H1 (cell line): ENCODE measurements around the gene RNGTT. TPM values are rescaled to one million over a fixed set of nuclear protein-coding genes. Genes with fewer than 3 reads are reported as not detected.

Source experiments
- CTCF ChIA-PET: fragments of 300-600 bp; sonication (Branson Sonifier 250); formaldehyde crosslinking; loops from one replicate; lab custom pipeline; 2021; ENCODE audit not compliant: partially characterized antibody; lab: Charles Lee
- POLR2A ChIA-PET: fragments of 300-600 bp; sonication (Branson Sonifier 250); formaldehyde crosslinking; loops from one replicate; lab custom pipeline; 2021; ENCODE audit warnings: inconsistent platforms; ENCODE audit not compliant: partially characterized antibody; lab: Charles Lee
- DNase-seq, 2 experiments: peaks; one replicate each; pipeline versions ENCODE4 v3.0.0 to v3.0.0-alpha.2; 2010 to 2022; ENCODE audit warnings: low spot score in 2 of 2, low read depth in 1 of 2, mixed read lengths in 1 of 2
- FAIRE-seq: peaks from 2 replicates; lab custom pipeline; 2011; peaks lifted over from hg19 to GRCh38; lab: Jason Lieb, UNC
- H2AFZ ChIP-seq: 2 replicates; pipeline ENCODE4 v1.8.1; 2012; ENCODE audit warnings: low read length, inconsistent platforms
- H2AK5ac ChIP-seq: 2 replicates; pipeline ENCODE4 v1.6.1; 2013; ENCODE audit warnings: low read depth, low read length
- H2BK120ac ChIP-seq: replicated peaks from 2 replicates; pipeline ENCODE3; 2013; ENCODE audit warnings: low read depth, low read length, inconsistent platforms
- H2BK12ac ChIP-seq: 2 replicates; pipeline ENCODE4 v1.6.1; 2013; ENCODE audit warnings: low read depth, low read length
- H2BK15ac ChIP-seq: 2 replicates; pipeline ENCODE4 v1.6.1; 2013; ENCODE audit warnings: low read length
- H2BK20ac ChIP-seq: 2 replicates; pipeline ENCODE4 v1.6.1; 2013; ENCODE audit warnings: low read length
- H2BK5ac ChIP-seq: 2 replicates; pipeline ENCODE4 v1.6.1; 2013; ENCODE audit warnings: low read depth, low read length
- H3K14ac ChIP-seq: 2 replicates; pipeline ENCODE4 v1.6.1; 2013; ENCODE audit warnings: inconsistent platforms; ENCODE audit not compliant: insufficient read length
- H3K18ac ChIP-seq: 2 replicates; pipeline ENCODE4 v1.6.1; 2013; ENCODE audit warnings: low read length; ENCODE audit errors: extremely low read depth
- H3K23ac ChIP-seq: 2 replicates; pipeline ENCODE4 v1.6.1; 2013; ENCODE audit warnings: inconsistent platforms; ENCODE audit not compliant: insufficient read length
- H3K23me2 ChIP-seq: 2 replicates; pipeline ENCODE4 v1.6.1; 2013; ENCODE audit warnings: low read depth, low read length
- H3K27ac ChIP-seq: 2 replicates; pipeline ENCODE4 v1.6.1; 2011; ENCODE audit warnings: low read depth, low read length, inconsistent platforms
- H3K27me3 ChIP-seq, 4 experiments: replicated peaks in 1 of 4; 1 replicate in 1 of 4; 2 replicates in 3 of 4; pipeline versions ENCODE4 v1.6.1 to v1.8.1; 2011 to 2013; ENCODE audit warnings: low read length in 3 of 4, mild to moderate bottlenecking in 3 of 4, inconsistent platforms in 2 of 4, mixed read lengths in 2 of 4, moderate library complexity in 1 of 4; ENCODE audit not compliant: control insufficient read depth in 3 of 4, insufficient read depth in 3 of 4; ENCODE audit errors: extremely low read depth in 1 of 4
- H3K36me3 ChIP-seq, 4 experiments: 2 replicates each; pipeline versions ENCODE4 v1.6.1 to v1.8.1; 2011 to 2013; ENCODE audit warnings: mild to moderate bottlenecking in 4 of 4, low read length in 3 of 4, moderate library complexity in 2 of 4, control low read depth in 1 of 4, inconsistent platforms in 1 of 4; ENCODE audit not compliant: insufficient read depth in 4 of 4, control insufficient read depth in 2 of 4
- H3K4ac ChIP-seq: replicated peaks from 2 replicates; pipeline ENCODE3; 2013; ENCODE audit warnings: low read length, low read depth, mixed read lengths, inconsistent platforms; ENCODE audit not compliant: insufficient read length
- H3K4me1 ChIP-seq, 4 experiments: replicated peaks in 1 of 4; 1 replicate in 1 of 4; 2 replicates in 3 of 4; pipeline versions ENCODE4 v1.6.1 to v1.8.1; 2011 to 2013; ENCODE audit warnings: low read length in 3 of 4, inconsistent platforms in 2 of 4, mixed read lengths in 1 of 4; ENCODE audit not compliant: insufficient read depth in 4 of 4, control insufficient read depth in 3 of 4
- H3K4me2 ChIP-seq, 2 experiments: 2 replicates each; pipeline versions ENCODE4 v1.6.1 to v1.8.1; 2011 to 2013; ENCODE audit warnings: low read depth in 2 of 2, low read length in 2 of 2, control low read depth in 1 of 2, inconsistent platforms in 1 of 2, mild to moderate bottlenecking in 1 of 2; ENCODE audit not compliant: insufficient read depth in 1 of 2
- H3K4me3 ChIP-seq, 4 experiments: fragments of 200-600, 300-600 bp in 1 of 4; sonication (generic), shearing (Covaris generic), sonication (Bioruptor Twin) in 1 of 4; 2 replicates each; pipeline versions ENCODE4 v1.5.1 to v1.8.1; 2011 to 2016; ENCODE audit warnings: low read length in 4 of 4, low read depth in 3 of 4, control low read depth in 2 of 4, inconsistent platforms in 2 of 4, mild to moderate bottlenecking in 2 of 4, mixed read lengths in 1 of 4, moderate library complexity in 1 of 4; ENCODE audit not compliant: insufficient read depth in 2 of 4; ENCODE audit errors: extremely low read depth in 1 of 4
- H3K56ac ChIP-seq: replicated peaks from 2 replicates; pipeline ENCODE3; 2013; ENCODE audit warnings: low read depth, mild to moderate bottlenecking, mixed read lengths, low read length, inconsistent platforms; ENCODE audit not compliant: insufficient read length
- H3K79me1 ChIP-seq: 2 replicates; pipeline ENCODE4 v1.6.1; 2013; ENCODE audit warnings: low read depth, low read length, control low read depth
- H3K79me2 ChIP-seq, 2 experiments: 2 replicates each; pipeline versions ENCODE4 v1.6.1 to v1.8.1; 2012 to 2013; ENCODE audit warnings: low read length in 2 of 2, mild to moderate bottlenecking in 2 of 2, inconsistent platforms in 1 of 2; ENCODE audit not compliant: insufficient read depth in 2 of 2, control insufficient read depth in 1 of 2
- H3K9ac ChIP-seq, 4 experiments: replicated peaks in 1 of 4; 1 replicate in 1 of 4; 2 replicates in 3 of 4; pipeline versions ENCODE4 v1.6.1 to v1.8.1; 2011 to 2013; ENCODE audit warnings: low read depth in 3 of 4, low read length in 3 of 4, control low read depth in 2 of 4, mild to moderate bottlenecking in 2 of 4, moderate library complexity in 2 of 4, inconsistent platforms in 1 of 4; ENCODE audit errors: extremely low read depth in 1 of 4
- H3K9me3 ChIP-seq, 2 experiments: 2 replicates each; pipeline versions ENCODE4 v1.6.1 to v1.8.1; 2012 to 2013; ENCODE audit warnings: mild to moderate bottlenecking in 2 of 2, moderate library complexity in 2 of 2, control low read depth in 1 of 2, inconsistent platforms in 1 of 2, low read depth in 1 of 2, low read length in 1 of 2, mixed read lengths in 1 of 2; ENCODE audit not compliant: insufficient read depth in 2 of 2
- H4K20me1 ChIP-seq, 2 experiments: replicated peaks in 1 of 2; 2 replicates each; pipeline versions ENCODE3 to v1.8.1; 2011 to 2013; ENCODE audit warnings: inconsistent platforms in 2 of 2, low read length in 2 of 2, mild to moderate bottlenecking in 1 of 2; ENCODE audit not compliant: insufficient read depth in 2 of 2, control insufficient read depth in 1 of 2
- H4K5ac ChIP-seq: 2 replicates; pipeline ENCODE4 v1.6.1; 2013; ENCODE audit warnings: low read length, low read depth, mixed read lengths, inconsistent platforms; ENCODE audit not compliant: insufficient read length
- H4K8ac ChIP-seq: 2 replicates; pipeline ENCODE4 v1.8.0; 2013; ENCODE audit warnings: mild to moderate bottlenecking, moderate library complexity, low read length, inconsistent platforms; ENCODE audit not compliant: insufficient read depth; ENCODE audit errors: extremely low read depth
- H4K91ac ChIP-seq: replicated peaks from 2 replicates; pipeline ENCODE3; 2013; ENCODE audit warnings: low read length, mixed read lengths, inconsistent platforms; ENCODE audit not compliant: insufficient read length
- ASH2L ChIP-seq: fragments of 200-600, 300-600 bp; sonication (generic); IDR thresholded peaks from one replicate; pipeline ENCODE4 v1.7.1; 2017; ENCODE audit warnings: low read length
- MAFK ChIP-seq: IDR thresholded peaks from 2 replicates; pipeline ENCODE4 v1.6.1; 2012; ENCODE audit warnings: low read depth, mild to moderate bottlenecking, improper control_type of control experiment, low read length
- WGBS, 2 experiments: shearing (Covaris generic) in 1 of 2; methylation state at CpG; one replicate each; pipeline versions ENCODE4 v1.1.6 to v1.1.7; 2013 to 2015; ENCODE audit warnings: low lambda C conversion rate in 2 of 2, mixed read lengths in 2 of 2, inconsistent platforms in 1 of 2, low coverage in 1 of 2, missing lambda C conversion rate in 1 of 2; ENCODE audit not compliant: insufficient replicate concordance in 2 of 2, insufficient coverage in 1 of 2, insufficient read length in 1 of 2; ENCODE audit errors: extremely low coverage in 1 of 2, missing lambda C conversion rate in 1 of 2; 5-methylcytosine and 5-hydroxymethylcytosine counted together
- polyA plus RNA-seq, 7 experiments: library from polyadenylated mRNA; depleted of rRNA in 3 of 7; stranded (reverse) in 5 of 7; unstranded in 2 of 7; fragments of >200 nt in 5 of 7; fragments of 200-250 nt in 2 of 7; gene quantifications; 1 replicate in 5 of 7; 2 replicates in 1 of 7; 4 replicates in 1 of 7; pipeline versions ENCODE4 v1.2.1 to v1.2.3, GENCODE V29; 2011 to 2013; ENCODE audit warnings: missing spikeins in 2 of 7, mixed read lengths in 2 of 7
- total RNA-seq: library from RNA; stranded (reverse); fragmentation: NEBNext Ultra II Directional; extraction: Animal tissue kit (Norgen Biotek cat#: 25700); gene quantifications from 2 replicates; pipeline ENCODE4 v1.2.1, GENCODE V29; 2021

Gene RNGTT
- total and polyA plus RNA-seq, 2 of the 8 experiments (the other 6 are each of a cell fraction or from before 2014, with no cell fraction given): 3.6 to 21.2 TPM

- no peak overlapping the region for H3K9ac ChIP-seq
- H4K91ac ChIP-seq: no peak overlapping the region
- no peak for FAIRE-seq
- TF ChIP-seq MAFK: no peak
- TF ChIP-seq ASH2L: no peak
These were observed 283.6 kb downstream of the RNGTT start for GRCh38 chr6:88679841-88680240.

More at GRCh38 chr6:88679841-88680240, 283.6 kb downstream of the RNGTT start:
- Histone ChIP-seq H2BK5ac (no peak overlapping the region), H3K18ac (no peak overlapping the region), H3K79me2 (no peaks in the 10 kb centered on the region), H3K27me3 (no peaks in the 10 kb centered on the region), H3K4me3 (no peak overlapping the region), H2AK5ac (no peak overlapping the region), H3K23ac (no peak overlapping the region), H3K27ac (no peak overlapping the region), H3K4me2 (no peak overlapping the region), H4K5ac (no peak overlapping the region), H4K8ac (no peak overlapping the region), H3K79me1 (no peaks in the 10 kb centered on the region), H3K9me3 (no peaks in the 10 kb centered on the region), H4K20me1 (no peaks in the 10 kb centered on the region), H3K23me2 (no peaks in the 10 kb centered on the region), H3K4ac (no peak overlapping the region), H2BK120ac (no peak overlapping the region), H3K4me1 (peaks cover 0 to 2% (median 0%) of the 10 kb centered on the region in 4 experiments; a peak in 1 of 7 replicates), H3K56ac (no peak overlapping the region), H2AFZ (no peak overlapping the region), H3K36me3 (no peaks in the 10 kb centered on the region), H2BK12ac (no peak overlapping the region), H3K14ac (no peak overlapping the region), H2BK15ac (no peak overlapping the region), H2BK20ac (no peak overlapping the region)
- no peak for DNase-seq
- POLR2A ChIA-PET: no interaction called here
- CTCF ChIA-PET: no interaction called here
- 93% methylated on average over 4 of the region's 4 CpGs; no CpG with 5 or more reads in 1 of the 2 experiments for WGBS, 2 experiments
